ENCODE measurements around the gene GPR75.

- no peak for TF ChIP-seq CTCF (IDR thresholded peaks at IDR 0.05; ENCODE audit: insufficient read depth, low read length, poor library complexity, severe bottlenecking)
- TF ChIP-seq EZH2phosphoT487 (conservative IDR thresholded peaks at IDR 0.05; ENCODE audit: low read length): no peak
Observed at GRCh38 chr2:53856272-53856671, 3.5 kb downstream of the GPR75 start.

Measured in SU-DHL-6 (cell line).